Ureter (tissue), 1 donor: Measurements from ENCODE around the gene FRG2. TPM values are rescaled to one million over a fixed set of nuclear protein-coding genes. Genes with fewer than 3 reads are reported as not detected.
"Not testable (repeated sequence)": the region's sequence is repeated elsewhere in the genome, so short reads cannot be mapped to it uniquely, and the experiment has no call there.

Source experiments
- DNase-seq: peaks from one replicate; pipeline ENCODE4 v3.0.0-alpha.2; 2020; ENCODE audit warnings: low spot score
- total RNA-seq: library from RNA; stranded (reverse); gene quantifications from one replicate; pipeline ENCODE4 v1.2.4, GENCODE V29; 2023
- donor health status: DM: yes; HTN: yes; CAD: no.

The FRG2 gene
- total RNA-seq, 1 donor from 2014 or later = not detected

- DNase-seq = no peak
Measured at GRCh38 chr4:190016369-190017289, 10.4 kb downstream of the FRG2 start.

DNA sequence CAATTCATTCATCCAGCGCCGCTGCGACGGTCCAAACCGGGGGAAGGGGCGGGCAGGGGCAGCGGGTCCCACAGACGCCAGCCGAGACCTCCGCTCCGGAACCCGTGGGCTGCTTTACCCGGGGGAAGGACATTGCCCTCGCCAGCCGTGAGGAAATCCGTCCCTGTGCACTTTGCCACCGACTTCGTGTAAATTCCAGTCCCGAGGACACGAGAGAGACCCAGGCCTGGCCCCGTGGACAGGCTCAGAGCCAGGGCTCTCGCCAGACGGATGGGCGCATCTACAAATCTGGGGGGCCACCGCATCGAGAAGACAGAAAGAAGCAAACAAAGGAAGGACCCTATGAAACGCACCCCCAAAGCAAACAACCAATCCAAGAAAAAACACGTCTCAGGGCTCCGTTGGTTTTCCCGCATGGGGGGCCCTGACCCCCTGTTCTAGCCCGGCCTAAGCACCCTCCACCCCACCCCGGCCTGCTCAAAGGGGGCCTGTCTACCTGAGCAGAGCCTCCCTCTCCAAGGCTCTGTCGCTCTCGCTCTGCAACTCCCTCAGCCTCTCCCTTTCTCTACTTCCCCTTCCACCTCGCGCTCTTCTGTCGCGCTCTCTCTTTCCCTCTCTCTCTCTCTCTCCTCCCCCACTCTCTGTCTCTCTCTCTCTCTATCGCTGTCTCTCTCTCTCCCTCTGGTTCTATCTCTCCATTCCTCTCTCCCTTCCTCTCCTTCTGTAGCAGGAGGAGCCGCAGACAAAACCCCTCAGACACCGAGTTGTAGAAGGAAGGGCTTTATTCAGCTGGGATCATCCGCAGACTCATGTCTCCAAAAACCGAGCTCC lies 11.3 kb downstream of the FRG2 start:
- DNase-seq = no peak

GRCh38 chr4:190014771-190015537 lies 12.1 kb downstream of the FRG2 start:
- no peak for DNase-seq

DNA sequence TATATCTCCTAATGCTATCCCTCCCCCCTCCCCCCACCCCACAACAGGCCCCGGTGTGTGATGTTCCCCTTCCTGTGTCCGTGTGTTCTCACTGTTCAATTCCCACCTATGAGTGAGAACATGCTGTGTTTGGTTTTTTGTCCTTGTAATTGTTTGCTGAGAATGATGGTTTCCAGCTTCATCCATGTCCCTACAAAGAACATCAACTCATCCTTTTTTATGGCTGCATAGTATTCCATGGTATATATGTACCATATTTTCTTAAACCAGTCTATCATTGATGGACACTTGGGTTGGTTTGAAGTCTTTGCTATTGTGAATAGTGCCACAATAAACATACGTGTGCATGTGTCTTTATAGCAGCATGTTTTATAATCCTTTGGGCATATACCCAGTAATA lies 37.1 kb downstream of the FRG2 start:
- not testable (repeated sequence) for DNase-seq

- DNase-seq = no peak
Measured at GRCh38 chr4:189988877-189989431, 38.1 kb downstream of the FRG2 start.

GRCh38 chr4:189985651-189986243 lies 41.3 kb downstream of the FRG2 start:
- not testable (repeated sequence) for DNase-seq

- not testable (repeated sequence) for DNase-seq
Measured at GRCh38 chr4:189984661-189985060, 42.4 kb downstream of the FRG2 start.

DNA sequence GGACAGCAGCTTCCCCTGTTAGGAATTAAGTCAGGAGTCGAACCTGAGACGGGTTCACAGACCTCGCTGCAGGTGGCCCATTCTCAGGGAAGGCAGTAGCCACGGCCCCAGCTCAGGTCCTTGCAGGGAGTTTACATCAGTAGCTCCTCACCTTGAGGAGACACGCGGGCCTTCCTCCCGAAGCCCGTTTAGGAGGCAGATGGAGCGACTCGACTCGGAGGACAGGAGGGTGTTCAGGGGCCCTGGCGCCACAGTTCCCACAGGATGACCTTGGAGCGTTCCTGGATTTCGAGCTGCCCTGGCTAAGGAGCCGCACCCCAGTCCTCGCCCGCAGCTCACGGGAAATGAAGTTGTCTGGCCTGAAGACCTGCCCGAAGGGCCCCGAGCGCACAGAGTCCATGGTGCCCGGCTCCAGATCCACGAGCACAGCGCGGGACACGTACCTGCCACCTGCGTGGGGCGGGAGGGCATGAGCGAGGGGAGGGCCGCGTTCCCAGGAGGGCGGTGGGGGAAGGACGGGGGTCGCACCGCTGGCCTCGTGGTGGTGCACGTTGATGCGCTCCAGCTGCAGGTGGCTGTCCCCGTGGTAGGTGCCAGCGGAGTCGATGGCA lies 43.0 kb downstream of the FRG2 start:
- not testable (repeated sequence) for DNase-seq

DNA sequence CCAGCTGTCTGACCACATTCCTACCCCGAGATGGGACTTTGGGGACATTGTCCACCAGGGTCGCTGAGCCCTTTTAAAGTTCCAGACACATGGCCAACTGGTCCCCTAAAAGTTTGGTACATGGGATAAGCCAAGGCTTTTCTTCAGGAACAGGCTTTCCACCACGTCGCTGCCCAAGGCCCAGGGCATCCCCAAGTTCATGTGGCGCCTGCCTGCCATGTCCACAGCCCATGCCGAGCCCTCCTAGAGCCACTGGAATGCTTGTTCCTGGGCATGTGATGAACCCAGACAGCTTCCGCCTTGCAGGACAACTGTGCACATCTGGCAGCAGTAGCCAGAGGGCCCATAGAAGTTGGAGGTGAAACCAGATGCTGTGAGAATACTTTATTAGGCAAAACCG lies 45.1 kb downstream of the FRG2 start:
- no peak for DNase-seq

DNA sequence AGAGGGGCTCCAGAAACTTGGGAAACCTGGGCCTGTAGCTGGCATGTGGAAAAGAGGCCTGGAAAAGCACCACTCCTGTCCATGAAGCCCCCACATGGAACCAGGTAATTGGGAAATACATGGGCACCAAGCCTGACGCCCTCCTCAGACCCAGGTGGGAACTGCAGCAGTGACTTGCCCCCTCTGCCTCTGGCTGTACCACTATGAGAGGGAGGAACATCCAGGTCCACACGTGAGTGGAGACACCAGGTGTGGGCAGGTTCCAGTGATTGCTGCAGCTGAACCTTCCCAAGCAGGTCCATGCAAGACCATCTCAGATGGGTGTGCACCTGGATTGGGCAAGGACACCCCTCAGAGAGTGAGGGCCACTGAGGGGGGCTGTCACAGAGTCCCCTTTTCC lies 46.8 kb downstream of the FRG2 start:
- DNase-seq = not testable (repeated sequence)

DNA sequence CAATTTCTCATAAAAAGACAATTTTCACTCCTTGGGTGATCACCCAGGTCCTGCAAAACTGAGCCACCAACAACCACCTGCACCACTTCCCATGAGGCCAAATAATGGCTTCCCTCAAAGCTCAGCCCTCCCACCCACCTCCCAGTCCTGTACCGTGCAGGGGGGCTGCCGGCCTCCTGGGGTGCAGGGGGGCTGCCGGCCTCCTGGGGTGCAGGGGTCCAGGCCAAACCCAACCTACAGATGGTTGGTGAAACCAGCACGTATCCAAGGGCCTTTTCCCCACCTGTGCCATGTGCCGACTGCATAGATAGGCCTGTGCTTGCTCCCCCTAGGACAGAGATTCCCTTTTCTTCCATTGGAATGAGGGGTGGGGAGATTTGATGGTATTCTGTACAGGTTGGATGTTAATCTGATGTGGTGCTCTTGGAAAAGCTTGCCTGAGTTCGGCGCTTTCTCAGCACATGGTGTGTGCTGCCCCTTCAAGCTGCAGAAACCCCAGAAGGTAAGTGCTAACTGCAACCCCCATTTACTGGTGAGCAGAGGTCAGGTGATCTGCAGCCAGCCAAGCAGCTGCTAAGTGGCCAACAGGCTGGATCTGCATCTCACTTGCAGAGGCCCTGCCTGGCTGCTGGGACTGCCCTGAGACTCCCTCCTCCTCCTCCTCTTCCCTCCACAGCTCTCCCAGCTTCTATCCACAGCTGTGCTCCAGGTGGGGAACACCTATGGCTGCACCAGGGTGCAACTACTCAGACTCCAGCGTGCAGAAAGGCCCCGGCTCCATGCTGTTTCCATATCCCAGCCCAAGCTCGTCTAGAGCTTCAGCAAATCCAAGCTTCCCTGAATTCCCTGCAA lies 47.6 kb downstream of the FRG2 start:
- DNase-seq = no peak

Other genes with a start within 250 kb of the FRG2 start
- gene FRG1, start 86.4 kb downstream of the FRG2 start, total RNA-seq = 40.1 TPM
- gene DBET, start 37.2 kb upstream of the FRG2 start, total RNA-seq = 0.26 TPM
- 0.29 TPM for gene DUX4, start 146.5 kb upstream of the FRG2 start, total RNA-seq